Mesendoderm (in vitro differentiated cells): ENCODE data around the gene SBNO2.

Experiments
- DNase-seq: peaks from one replicate; pipeline ENCODE4 v3.0.0; 2013
- H2AK5ac ChIP-seq: 2 replicates; pipeline ENCODE4 v1.6.1; 2013; ENCODE audit warnings: low read length, inconsistent platforms
- H2BK120ac ChIP-seq: 2 replicates; pipeline ENCODE4 v1.6.1; 2013; ENCODE audit warnings: low read depth, mild to moderate bottlenecking, low read length, moderate library complexity, mixed read lengths
- H2BK15ac ChIP-seq: replicated peaks from 2 replicates; pipeline ENCODE4 v1.6.1; 2013; ENCODE audit warnings: low read depth, mild to moderate bottlenecking, moderate library complexity
- H2BK5ac ChIP-seq: 2 replicates; pipeline ENCODE4 v1.6.1; 2013; ENCODE audit warnings: low read length, inconsistent platforms
- H3K18ac ChIP-seq: 2 replicates; pipeline ENCODE4 v1.6.1; 2013; ENCODE audit warnings: mild to moderate bottlenecking, low read length, mixed read lengths
- H3K23ac ChIP-seq: one replicate; pipeline ENCODE4 v1.6.1; 2013; ENCODE audit warnings: low read length
- H3K27ac ChIP-seq: 2 replicates; pipeline ENCODE4 v1.5.1; 2013; ENCODE audit warnings: low read depth, mild to moderate bottlenecking, inconsistent platforms, low read length, moderate library complexity
- H3K27me3 ChIP-seq: 2 replicates; pipeline ENCODE4 v1.6.1; 2013; ENCODE audit warnings: low read length, control low read depth, mild to moderate bottlenecking, inconsistent platforms; ENCODE audit not compliant: insufficient read depth, poor library complexity
- H3K36me3 ChIP-seq: 2 replicates; pipeline ENCODE4 v1.6.1; 2013; ENCODE audit warnings: low read length, inconsistent platforms; ENCODE audit not compliant: control insufficient read depth, insufficient read depth
- H3K4ac ChIP-seq: one replicate; pipeline ENCODE4 v1.6.1; 2013; ENCODE audit warnings: low read depth, mild to moderate bottlenecking, low read length, moderate library complexity
- H3K4me1 ChIP-seq: 2 replicates; pipeline ENCODE4 v1.6.1; 2013; ENCODE audit warnings: low read depth, low read length, inconsistent platforms; ENCODE audit not compliant: control insufficient read depth
- H3K4me2 ChIP-seq: 2 replicates; pipeline ENCODE4 v1.6.1; 2013; ENCODE audit warnings: low read length
- H3K4me3 ChIP-seq: 2 replicates; pipeline ENCODE4 v1.5.1; 2013; ENCODE audit warnings: mild to moderate bottlenecking, low read length
- H3K56ac ChIP-seq: one replicate; pipeline ENCODE4 v1.6.1; 2013; ENCODE audit warnings: low read length
- H3K79me1 ChIP-seq: 2 replicates; pipeline ENCODE4 v1.6.1; 2013; ENCODE audit warnings: low read length, inconsistent platforms
- H3K79me2 ChIP-seq: 2 replicates; pipeline ENCODE4 v1.6.1; 2013; ENCODE audit warnings: mild to moderate bottlenecking, low read length; ENCODE audit not compliant: control insufficient read depth, insufficient read depth
- H3K9ac ChIP-seq: 2 replicates; pipeline ENCODE4 v1.6.1; 2013; ENCODE audit warnings: low read length, inconsistent platforms
- H4K5ac ChIP-seq: one replicate; pipeline ENCODE4 v1.6.1; 2013; ENCODE audit warnings: low read length
- H4K8ac ChIP-seq: one replicate; pipeline ENCODE4 v1.6.1; 2013; ENCODE audit warnings: low read depth, mild to moderate bottlenecking, control low read depth, low read length, moderate library complexity
- WGBS: extraction: QIAGEN DNeasy Blood & Tissue Kit; methylation state at CpG from one replicate; pipeline ENCODE4 v1.1.7; 2013; ENCODE audit warnings: low lambda C conversion rate, missing lambda C conversion rate; ENCODE audit not compliant: insufficient coverage; ENCODE audit errors: extremely low coverage; 5-methylcytosine and 5-hydroxymethylcytosine counted together

Gene SBNO2

DNA sequence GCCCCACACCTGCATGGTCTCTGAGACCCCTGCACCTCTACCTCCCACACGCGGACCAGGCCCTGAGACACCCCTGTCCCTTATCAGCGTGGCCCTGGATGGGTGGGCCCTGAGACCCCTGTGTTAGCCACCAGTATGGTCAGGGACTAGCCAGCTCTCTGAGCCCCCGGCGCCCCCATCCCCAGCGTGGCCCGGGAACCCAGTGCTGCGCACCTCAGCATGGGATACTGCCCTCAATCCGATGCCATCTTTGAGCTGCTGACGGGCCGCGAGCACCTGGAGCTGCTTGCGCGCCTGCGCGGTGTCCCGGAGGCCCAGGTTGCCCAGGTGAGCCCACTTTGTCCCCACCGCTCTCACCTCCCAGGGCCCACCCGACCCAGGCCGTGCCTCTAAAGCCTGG, 112.1 kb downstream of the SBNO2 start:
- no peak for DNase-seq
- H3K36me3 ChIP-seq = no peaks in the 10 kb centered on the region

GRCh38 chr19:1060689-1061088, 113.4 kb downstream of the SBNO2 start:
- H3K23ac ChIP-seq = no peak overlapping the region
- H2BK120ac ChIP-seq = no peak overlapping the region
- H4K8ac ChIP-seq = no peak overlapping the region
- no peak overlapping the region for H3K4ac ChIP-seq
- H3K4me1 ChIP-seq = no peaks in the 10 kb centered on the region
- DNase-seq = no peak
- no peak overlapping the region for H3K9ac ChIP-seq
- H3K27me3 ChIP-seq = no peaks in the 10 kb centered on the region
- H3K18ac ChIP-seq = no peak overlapping the region
- H3K79me2 ChIP-seq = no peaks in the 10 kb centered on the region
- H3K4me2 ChIP-seq = no peak overlapping the region
- no CpG with 5 or more reads among the region's 5 CpGs for WGBS
- no peak overlapping the region for H3K27ac ChIP-seq
- H2BK15ac ChIP-seq = no peak overlapping the region
- H3K4me3 ChIP-seq = no peak overlapping the region
- H2AK5ac ChIP-seq = no peak overlapping the region
- no peak overlapping the region for H3K56ac ChIP-seq
- H3K36me3 ChIP-seq = no peaks in the 10 kb centered on the region
- H2BK5ac ChIP-seq = no peak overlapping the region
- H3K79me1 ChIP-seq = no peaks in the 10 kb centered on the region
- H4K5ac ChIP-seq = no peak overlapping the region

More for the DNA sequence above, 112.1 kb downstream of the SBNO2 start:
- no peak overlapping the region for H4K5ac ChIP-seq
- H3K9ac ChIP-seq = no peak overlapping the region
- no peaks in the 10 kb centered on the region for H3K27me3 ChIP-seq
- no peak overlapping the region for H2AK5ac ChIP-seq
- H2BK15ac ChIP-seq = no peak overlapping the region
- H3K79me1 ChIP-seq = no peaks in the 10 kb centered on the region
- no peak overlapping the region for H2BK120ac ChIP-seq
- H3K4me3 ChIP-seq = no peak overlapping the region
- no peak overlapping the region for H3K27ac ChIP-seq
- H3K56ac ChIP-seq = no peak overlapping the region
- no peak overlapping the region for H3K4ac ChIP-seq
- no CpG with 5 or more reads among the region's 20 CpGs for WGBS
- no peak overlapping the region for H3K18ac ChIP-seq
- H3K4me2 ChIP-seq = no peak overlapping the region
- H4K8ac ChIP-seq = no peak overlapping the region
- peaks cover 4% of the 10 kb centered on the region for H3K4me1 ChIP-seq
- no peak overlapping the region for H2BK5ac ChIP-seq
- H3K23ac ChIP-seq = no peak overlapping the region
- no peaks in the 10 kb centered on the region for H3K79me2 ChIP-seq

DNA sequence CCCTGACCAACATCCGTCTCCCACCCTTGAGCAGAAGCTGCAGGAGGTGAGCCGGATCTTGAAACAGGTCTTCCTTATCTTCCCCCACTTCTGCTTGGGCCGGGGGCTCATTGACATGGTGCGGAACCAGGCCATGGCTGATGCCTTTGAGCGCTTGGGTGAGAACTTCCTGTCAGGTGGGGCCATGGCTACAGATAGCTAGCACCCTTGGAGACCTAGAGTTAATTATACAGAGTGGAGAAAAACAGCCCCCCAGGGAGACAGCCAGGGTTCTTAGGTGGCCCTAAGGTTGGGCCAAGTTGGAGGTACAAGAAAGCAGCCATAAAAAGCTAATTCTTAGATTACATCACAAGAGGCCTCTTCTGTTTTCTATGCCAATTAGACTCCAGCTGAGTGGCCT, 116.0 kb downstream of the SBNO2 start:
- no peak overlapping the region for H3K18ac ChIP-seq
- H3K4ac ChIP-seq = no peak overlapping the region
- no peak overlapping the region for H3K4me3 ChIP-seq
- H3K27me3 ChIP-seq = no peaks in the 10 kb centered on the region
- no CpG with 5 or more reads among the region's 5 CpGs for WGBS
- H3K9ac ChIP-seq = no peak overlapping the region
- H2AK5ac ChIP-seq = no peak overlapping the region
- no peaks in the 10 kb centered on the region for H3K79me1 ChIP-seq
- H3K23ac ChIP-seq = no peak overlapping the region
- H2BK120ac ChIP-seq = no peak overlapping the region
- no peaks in the 10 kb centered on the region for H3K4me1 ChIP-seq
- H4K8ac ChIP-seq = no peak overlapping the region
- no peak overlapping the region for H3K56ac ChIP-seq
- H3K4me2 ChIP-seq = no peak overlapping the region
- no peaks in the 10 kb centered on the region for H3K36me3 ChIP-seq
- no peak overlapping the region for H4K5ac ChIP-seq
- no peak overlapping the region for H2BK15ac ChIP-seq
- H3K27ac ChIP-seq = no peak overlapping the region
- H3K79me2 ChIP-seq = no peaks in the 10 kb centered on the region
- DNase-seq = no peak
- H2BK5ac ChIP-seq = no peak overlapping the region
